B cell (primary cell): ENCODE data around the gene NCOA7.

Experiments
- CTCF ChIP-seq: fragments of 200-600 bp; IDR thresholded peaks from one replicate; pipeline ENCODE4 v1.8.0; 2022; ENCODE audit warnings: antibody characterized with exemption, mild to moderate bottlenecking
- EZH2 ChIP-seq: IDR thresholded peaks from 2 replicates; pipeline ENCODE4 v1.6.1; 2012; ENCODE audit warnings: borderline replicate concordance, low read depth, mild to moderate bottlenecking, moderate library complexity, low read length; ENCODE audit not compliant: insufficient read depth, poor library complexity, severe bottlenecking

DNA sequence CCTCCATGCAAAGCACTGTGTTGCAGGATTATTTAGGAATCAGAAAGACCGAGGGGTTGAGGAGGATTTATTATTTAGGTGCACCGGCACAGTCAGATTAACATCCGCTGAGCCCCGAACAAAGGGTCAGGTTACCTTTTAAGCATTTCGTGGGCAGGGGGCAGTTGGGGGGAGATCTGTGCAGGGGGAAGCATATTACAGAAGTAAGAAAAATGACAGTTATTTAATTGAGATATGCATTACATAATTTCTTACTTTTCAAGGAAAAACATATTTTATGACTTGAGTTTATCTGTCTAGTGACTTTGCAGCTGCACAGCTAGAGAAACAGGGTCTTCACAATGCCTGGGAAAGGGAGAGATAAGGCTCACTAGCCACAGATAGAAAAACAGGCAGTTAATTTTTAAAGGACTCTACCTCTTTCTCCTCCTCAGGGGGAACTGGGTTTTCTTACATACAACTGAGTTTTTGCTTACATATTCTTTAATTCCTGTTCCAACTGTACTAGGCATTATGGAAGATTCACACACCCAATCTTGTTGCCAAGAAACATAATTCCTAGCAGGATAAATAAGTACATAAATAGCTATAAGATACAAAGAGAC is 164.1 kb downstream of the NCOA7 start:
- TF ChIP-seq CTCF (no peak), EZH2 (no peak)
